PFSK-1 (cell line): ENCODE results near the gene FADS3.

Experiments
- POLR2AphosphoS5 ChIP-seq: IDR thresholded peaks from 2 replicates; pipeline ENCODE4 v1.6.1; 2012; ENCODE audit warnings: low read depth, mild to moderate bottlenecking, control low read depth, low read length, moderate library complexity
- REST ChIP-seq, 2 experiments: IDR thresholded peaks; 2 replicates each; pipeline versions ENCODE4 v1.6.1 to v1.8.0; 2011 to 2012; ENCODE audit warnings: low read depth in 2 of 2, low read length in 2 of 2, control low read depth in 1 of 2, inconsistent platforms in 1 of 2, mild to moderate bottlenecking in 1 of 2, moderate library complexity in 1 of 2; ENCODE audit not compliant: insufficient read depth in 1 of 2
- TAF1 ChIP-seq: IDR thresholded peaks from 2 replicates; pipeline ENCODE4 v1.6.1; 2012; ENCODE audit warnings: low read length, control low read depth, borderline replicate concordance; ENCODE audit not compliant: insufficient read depth

GRCh38 chr11:61836193-61836592 lies 55.2 kb downstream of the FADS3 start:
- no peak for TF ChIP-seq POLR2AphosphoS5
- no peak for TF ChIP-seq REST (IDR thresholded peaks at IDR 0.05; ENCODE audit: insufficient read depth in 1 of 2, low read depth in 2 of 2, low read length in 2 of 2)
- no peak for TF ChIP-seq TAF1
